ENCODE data around the gene ARL5C.

The ARL5C gene

DNA sequence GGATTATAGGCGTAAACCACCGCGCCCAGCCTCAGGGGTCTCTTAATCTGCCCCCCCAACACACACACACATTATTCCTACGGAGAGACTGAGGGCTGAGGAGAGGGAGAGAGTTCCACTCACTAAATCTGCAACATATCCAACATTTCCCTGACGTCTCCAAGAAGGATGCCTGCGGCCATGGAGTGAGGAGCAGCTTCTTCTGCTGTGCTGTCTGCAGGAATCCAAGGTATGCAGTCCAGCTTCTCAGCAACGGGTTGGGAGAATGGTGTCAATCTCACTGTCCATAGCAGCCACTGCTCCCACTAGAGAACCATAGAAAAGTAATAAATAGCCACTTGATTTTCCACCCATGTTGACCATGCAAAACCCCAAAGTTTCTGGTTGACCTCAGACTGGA, 9.5 kb downstream of the ARL5C start:
- Histone ChIP-seq H3K4me3 (ENCODE audit: low read length) (no peak overlapping the region), H3K9me2 (replicated peaks; ENCODE audit: control insufficient read depth, low read length) (no peaks in the 10 kb centered on the region), H3K27ac (ENCODE audit: low read depth, low read length) (no peak overlapping the region), H3K9me3 (ENCODE audit: control insufficient read depth, insufficient read depth, low read length) (no peaks in the 10 kb centered on the region), H3K36me3 (ENCODE audit: control insufficient read depth, low read length) (peaks cover 5% of the 10 kb centered on the region; the same call in 1 of the 2 replicates), H3K27me3 (ENCODE audit: control insufficient read depth, low read length) (peaks cover 12% of the 10 kb centered on the region), H3F3A (ENCODE audit: control insufficient read depth, insufficient read depth) (peaks cover 3% of the 10 kb centered on the region; the same call in 1 of the 2 replicates), H3K4me1 (ENCODE audit: control insufficient read depth, low read length) (peaks cover 24% of the 10 kb centered on the region), H3K4me2 (ENCODE audit: low read length) (no peak overlapping the region), H4K20me1 (ENCODE audit: control insufficient read depth, insufficient read depth, low read depth, low read length) (no peaks in the 10 kb centered on the region), H3K79me2 (ENCODE audit: control insufficient read depth, low read length) (no peaks in the 10 kb centered on the region)
- TF ChIP-seq CTCF (IDR thresholded peaks at IDR 0.05; ENCODE audit: low read depth, low read length, poor library complexity, severe bottlenecking) (no peak), EZH2phosphoT487 (IDR thresholded peaks at IDR 0.05; ENCODE audit: borderline replicate concordance, low read length) (no peak)

DNA sequence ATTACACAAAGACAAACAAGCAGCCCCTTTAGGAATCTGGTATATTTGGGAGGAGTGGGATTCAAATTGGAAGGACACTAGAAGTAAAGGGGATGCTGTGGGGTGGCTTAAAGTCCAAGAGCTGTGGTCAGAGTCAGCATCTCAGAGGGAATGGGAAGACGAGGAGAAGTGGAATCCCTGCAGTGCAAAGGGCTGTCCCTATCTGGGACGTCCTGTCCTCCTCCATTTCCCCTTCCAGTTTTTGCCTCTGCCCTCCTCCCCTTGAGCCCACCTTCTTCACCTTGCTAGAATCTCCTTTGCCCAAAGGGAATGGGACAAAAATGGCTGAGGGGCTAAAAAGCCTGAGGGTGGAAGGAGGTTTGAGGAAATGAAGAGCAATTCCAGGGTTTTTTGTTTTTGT, 10.3 kb downstream of the ARL5C start:
- H3K4me3 ChIP-seq (ENCODE audit: low read length): no peak overlapping the region
- H3K9me2 ChIP-seq (replicated peaks; ENCODE audit: control insufficient read depth, low read length): no peaks in the 10 kb centered on the region
- TF ChIP-seq CTCF (IDR thresholded peaks at IDR 0.05; ENCODE audit: low read depth, low read length, poor library complexity, severe bottlenecking) (no peak), EZH2phosphoT487 (IDR thresholded peaks at IDR 0.05; ENCODE audit: borderline replicate concordance, low read length) (no peak)
- no peaks in the 10 kb centered on the region for H3K79me2 ChIP-seq (ENCODE audit: control insufficient read depth, low read length)
- no peaks in the 10 kb centered on the region for H3K9me3 ChIP-seq (ENCODE audit: control insufficient read depth, insufficient read depth, low read length)
- H3K27me3 ChIP-seq (ENCODE audit: control insufficient read depth, low read length): peaks cover 19% of the 10 kb centered on the region
- H4K20me1 ChIP-seq (ENCODE audit: control insufficient read depth, insufficient read depth, low read depth, low read length): no peaks in the 10 kb centered on the region
- H3K4me1 ChIP-seq (ENCODE audit: control insufficient read depth, low read length): peaks cover 28% of the 10 kb centered on the region
- H3K36me3 ChIP-seq (ENCODE audit: control insufficient read depth, low read length): peaks cover 5% of the 10 kb centered on the region; the same call in 1 of the 2 replicates
- no peak overlapping the region for H3K27ac ChIP-seq (ENCODE audit: low read depth, low read length)
- no peak overlapping the region for H3K4me2 ChIP-seq (ENCODE audit: low read length)
- peaks cover 3% of the 10 kb centered on the region; the same call in 1 of the 2 replicates for H3F3A ChIP-seq (ENCODE audit: control insufficient read depth, insufficient read depth)

GRCh38 chr17:39153599-39154051, 12.3 kb downstream of the ARL5C start:
- Histone ChIP-seq H3K27ac (ENCODE audit: low read depth, low read length) (peak overlapping the region; percentile 51), H3K27me3 (ENCODE audit: control insufficient read depth, low read length) (peaks cover 40% of the 10 kb centered on the region), H3K4me3 (ENCODE audit: low read length) (peak overlapping the region; percentile 98), H3F3A (ENCODE audit: control insufficient read depth, insufficient read depth) (peaks cover 3% of the 10 kb centered on the region; the same call in 1 of the 2 replicates), H4K20me1 (ENCODE audit: control insufficient read depth, insufficient read depth, low read depth, low read length) (no peaks in the 10 kb centered on the region), H3K4me2 (ENCODE audit: low read length) (peak overlapping the region; percentile 89), H3K4me1 (ENCODE audit: control insufficient read depth, low read length) (peaks cover 28% of the 10 kb centered on the region), H3K9me2 (replicated peaks; ENCODE audit: control insufficient read depth, low read length) (no peaks in the 10 kb centered on the region), H3K36me3 (ENCODE audit: control insufficient read depth, low read length) (peaks cover 5% of the 10 kb centered on the region; the same call in 1 of the 2 replicates), H3K79me2 (ENCODE audit: control insufficient read depth, low read length) (no peaks in the 10 kb centered on the region), H3K9me3 (ENCODE audit: control insufficient read depth, insufficient read depth, low read length) (no peaks in the 10 kb centered on the region)
- TF ChIP-seq EZH2phosphoT487 (IDR thresholded peaks at IDR 0.05; ENCODE audit: borderline replicate concordance, low read length) (no peak), CTCF (IDR thresholded peaks at IDR 0.05; ENCODE audit: low read depth, low read length, poor library complexity, severe bottlenecking) (peak; percentile 4)

Measured in DOHH2 (cell line).